NCI-H1092 (cell line): ENCODE results near the gene HHLA2.

Experiments
- DNase-seq: peaks from one replicate; lab custom pipeline; 2025; lab: John Stamatoyannopoulos, UW

The HHLA2 gene

DNA sequence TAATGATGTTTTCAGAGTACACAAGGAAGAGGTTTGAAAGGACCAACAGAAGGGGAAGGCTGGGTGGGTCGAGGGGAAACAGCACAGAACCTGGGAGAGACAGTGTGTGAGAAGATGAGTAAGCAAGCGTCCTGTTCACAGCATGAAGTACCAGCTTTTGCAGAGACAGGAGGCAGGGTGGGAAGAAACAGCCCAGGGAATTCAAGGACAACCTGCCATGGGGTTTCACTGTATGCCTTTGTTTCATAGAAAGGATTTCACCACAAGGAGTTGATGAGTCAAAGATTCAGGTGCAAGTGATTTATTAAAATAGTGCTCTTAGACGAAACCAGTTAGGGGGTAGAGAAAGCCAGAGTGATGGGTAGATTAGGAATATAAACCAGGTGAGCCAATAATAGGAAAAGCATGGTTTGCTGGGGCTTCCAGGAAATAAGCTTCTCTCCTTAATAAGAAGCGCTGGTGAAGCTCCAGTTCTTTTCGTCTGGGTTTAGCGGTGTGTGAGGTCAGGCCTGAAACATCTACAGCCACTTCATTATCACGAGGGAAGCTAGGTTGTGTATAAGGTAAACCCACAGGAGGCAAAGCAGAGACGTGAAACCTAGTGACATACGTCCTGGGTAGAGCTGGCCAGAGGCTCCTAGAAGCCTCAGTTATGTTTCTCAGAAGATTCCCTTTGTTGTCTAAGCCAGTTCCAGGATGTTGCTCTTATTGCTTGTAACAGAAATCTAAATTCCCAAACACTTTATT, 3.9 kb downstream of the HHLA2 start:
- no peak for DNase-seq

DNA sequence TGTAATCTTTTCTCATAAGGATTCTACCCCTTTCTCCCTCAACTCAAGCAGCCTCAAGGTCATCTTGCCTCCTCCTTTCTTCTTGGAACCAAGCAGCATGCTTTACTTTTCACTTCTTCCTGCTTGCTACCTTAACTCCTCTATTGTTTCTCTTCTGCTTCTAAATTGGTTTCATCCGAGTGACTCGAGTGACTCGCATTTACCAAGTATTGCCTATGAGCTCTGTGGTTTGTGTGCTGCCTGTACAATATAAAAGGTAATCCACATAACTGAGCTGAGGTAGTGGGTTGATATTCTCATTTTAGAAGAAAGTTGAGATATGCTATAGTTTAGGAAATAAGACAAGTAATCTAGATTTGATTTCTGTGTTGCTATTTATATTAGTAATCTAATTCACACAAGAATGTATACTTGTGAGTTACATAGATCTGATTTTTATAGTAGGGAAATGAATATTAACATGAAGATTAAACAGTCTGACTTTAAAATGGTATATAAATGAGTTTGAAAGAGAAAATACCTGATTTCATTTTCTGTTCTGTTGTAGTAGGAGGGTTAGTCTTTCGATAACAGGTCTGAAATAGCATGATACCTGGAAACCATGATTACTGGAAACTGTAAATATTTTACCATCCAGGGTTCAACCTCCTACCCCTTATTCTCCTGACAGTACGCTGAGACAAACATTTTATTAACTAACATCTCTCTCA, 5.5 kb downstream of the HHLA2 start:
- DNase-seq: no peak

DNA sequence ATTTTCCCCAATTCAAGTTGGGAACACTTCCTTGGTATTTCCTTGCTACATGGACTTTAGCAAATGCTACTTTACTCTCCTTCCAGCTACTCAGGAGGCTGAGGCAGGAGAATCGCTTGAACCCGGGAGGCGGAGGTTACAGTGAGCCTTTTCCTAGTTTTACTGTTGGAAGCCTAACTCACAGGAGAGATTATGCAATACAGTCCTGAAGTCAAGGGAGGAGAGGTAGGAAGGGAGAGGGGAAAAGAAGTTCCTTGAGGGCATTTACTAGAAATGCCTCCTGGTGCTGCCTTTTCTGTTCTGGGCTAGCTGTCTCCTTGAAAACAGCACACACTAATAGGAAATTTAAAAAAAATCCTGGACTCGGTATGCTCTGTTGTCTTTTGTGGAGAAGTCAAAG, 6.2 kb downstream of the HHLA2 start:
- no peak for DNase-seq

DNA sequence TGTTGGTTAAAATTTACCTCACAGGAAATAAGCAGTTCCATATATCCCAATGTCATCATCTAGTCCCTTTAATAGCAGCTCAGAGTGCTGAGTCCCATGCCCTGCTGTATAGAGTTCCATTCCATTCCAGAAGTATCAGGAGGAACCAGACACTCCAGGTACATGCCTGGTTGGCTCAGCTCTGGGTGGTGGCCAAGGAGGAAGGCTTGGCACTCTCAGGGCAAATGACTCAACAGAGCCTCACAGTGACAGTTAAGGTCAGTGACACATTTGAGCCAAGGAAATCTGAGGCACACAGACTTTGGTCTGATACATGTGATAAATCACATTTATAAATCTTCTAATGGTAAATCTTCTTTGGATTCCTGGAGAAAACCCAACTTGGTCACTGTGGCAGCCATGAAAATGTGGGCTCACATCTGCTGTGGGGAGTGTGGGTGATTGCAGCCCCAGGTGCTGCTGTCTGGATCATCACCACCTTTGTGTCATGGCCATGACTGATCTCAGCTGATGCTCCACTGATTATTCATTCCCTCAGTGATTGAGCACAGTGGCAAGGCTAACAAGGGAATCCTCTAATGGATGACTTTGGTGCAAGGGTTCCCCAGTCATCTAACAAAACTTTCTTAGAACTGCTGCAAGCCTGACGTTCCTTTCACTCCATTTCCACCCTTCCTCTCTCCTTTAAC, 9.3 kb downstream of the HHLA2 start:
- DNase-seq: no peak

DNA sequence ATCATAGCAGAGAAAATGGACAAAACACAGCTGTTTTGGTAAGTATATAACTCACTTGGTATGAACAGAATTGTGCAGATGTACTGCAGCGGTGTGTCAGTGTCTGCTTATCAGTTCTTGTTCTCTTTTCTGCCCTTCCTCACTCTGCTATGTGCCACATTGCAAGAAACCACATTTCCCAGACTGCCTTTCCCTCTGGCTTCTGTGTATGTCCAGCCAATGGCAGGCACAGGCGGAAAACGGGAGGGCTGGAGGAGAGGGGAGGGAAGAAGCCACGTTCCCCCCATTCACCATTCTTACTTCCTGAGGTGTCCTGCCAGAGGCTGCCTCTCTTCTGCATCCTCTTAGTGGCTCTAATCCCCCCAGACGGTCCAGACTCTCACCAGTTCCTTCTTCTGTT, 15.4 kb downstream of the HHLA2 start:
- no peak for DNase-seq

DNA sequence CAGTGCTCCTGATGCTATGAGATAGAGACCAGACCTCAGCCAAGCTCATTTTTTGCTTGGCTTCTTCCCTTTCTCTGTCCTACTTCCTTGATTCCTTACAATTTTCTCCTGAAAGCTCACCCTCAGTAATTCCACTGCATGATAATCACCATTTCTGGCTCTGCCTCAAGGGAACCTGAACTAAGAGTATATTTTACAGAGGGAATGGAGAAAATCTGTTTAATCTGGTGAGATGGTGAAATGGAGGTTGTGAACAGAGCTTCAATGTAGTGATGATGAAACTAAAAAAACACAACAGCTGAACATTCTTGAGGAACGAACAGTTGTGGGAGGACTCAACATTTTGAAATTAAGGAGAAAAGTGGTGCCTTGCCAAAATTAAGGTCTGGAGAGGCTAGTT, 16.3 kb downstream of the HHLA2 start:
- DNase-seq: no peak

DNA sequence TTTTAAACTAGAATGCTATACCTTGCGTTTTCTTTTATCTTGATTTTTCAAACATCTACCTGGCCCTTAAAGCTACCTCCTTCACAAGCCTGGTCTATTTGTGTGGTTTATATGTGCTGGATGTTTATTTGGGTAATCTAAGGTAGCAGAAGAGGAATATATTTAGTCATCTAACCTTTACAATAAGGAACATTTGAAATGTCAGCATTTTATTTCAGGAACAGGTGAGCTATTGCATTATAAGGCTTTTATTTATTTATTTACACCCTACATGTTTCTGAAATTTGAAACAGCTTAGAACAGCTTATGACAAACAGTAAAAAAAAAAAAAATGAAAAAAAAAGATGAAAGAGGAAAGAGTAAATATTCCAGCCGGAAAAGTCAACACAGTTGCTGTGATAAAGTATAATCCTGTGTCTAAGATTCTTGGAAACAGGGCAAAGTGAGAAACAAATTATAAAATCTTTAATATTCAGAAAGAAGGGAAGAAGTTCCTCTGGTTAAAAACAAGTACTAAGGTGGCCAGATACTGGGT, 19.5 kb downstream of the HHLA2 start:
- no peak for DNase-seq

DNA sequence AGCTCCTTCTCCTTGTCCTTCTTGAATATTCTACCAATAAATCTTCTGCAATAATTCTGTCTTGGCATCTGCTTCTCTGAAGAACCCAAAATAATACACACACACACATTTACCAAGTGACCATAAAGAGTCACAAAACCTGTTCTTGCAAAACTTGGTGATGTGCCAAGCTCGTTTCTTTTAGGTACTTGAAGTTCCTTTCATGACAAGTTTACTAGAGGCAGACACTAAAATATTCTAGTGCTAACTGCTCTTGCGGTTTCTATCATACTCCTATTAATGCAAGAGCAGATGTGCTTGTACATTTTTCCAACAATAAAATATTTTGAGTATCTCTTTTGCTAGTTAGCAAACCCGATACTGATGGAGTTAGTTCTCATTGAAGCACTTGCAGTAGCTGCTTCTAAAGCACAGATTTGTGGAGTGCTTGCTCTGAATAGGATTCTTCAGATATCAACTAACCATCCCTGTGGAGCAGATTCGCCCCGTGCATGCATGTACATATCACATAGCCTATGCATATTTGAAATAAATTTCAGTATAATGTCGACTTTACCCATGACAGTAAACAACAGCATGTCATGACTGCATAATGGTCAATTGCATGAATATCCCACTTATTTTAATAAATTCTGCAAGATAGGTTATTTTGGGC, 23.2 kb downstream of the HHLA2 start:
- DNase-seq: no peak

DNA sequence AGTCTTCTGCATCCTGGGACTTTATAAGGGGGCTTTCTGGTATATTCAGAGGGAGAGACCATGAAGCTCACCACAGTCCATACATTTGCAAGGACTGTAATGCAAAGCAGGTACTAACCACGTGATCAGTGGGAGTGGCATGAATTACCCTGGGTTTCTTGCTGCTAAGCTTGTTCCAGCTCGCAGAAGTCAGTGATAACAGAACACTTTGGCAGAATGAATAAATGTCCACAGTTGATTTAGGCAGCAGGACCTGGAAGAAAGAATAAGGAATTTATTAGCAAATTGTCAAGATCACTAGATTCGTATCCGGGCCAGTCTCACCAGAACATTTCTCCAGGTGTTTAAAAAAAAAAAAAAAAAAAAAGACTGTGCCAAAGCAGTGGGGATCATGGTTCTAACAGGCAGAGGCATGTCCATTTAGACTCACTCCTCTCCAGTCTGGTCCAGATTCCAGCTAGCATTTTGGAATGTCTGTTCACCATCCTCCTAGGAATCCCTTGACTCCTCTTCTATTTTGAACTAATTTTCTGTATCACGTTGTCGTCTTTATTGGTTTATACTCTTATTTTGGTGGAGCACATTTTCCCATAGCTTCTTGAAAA, 24.5 kb downstream of the HHLA2 start:
- no peak for DNase-seq

DNA sequence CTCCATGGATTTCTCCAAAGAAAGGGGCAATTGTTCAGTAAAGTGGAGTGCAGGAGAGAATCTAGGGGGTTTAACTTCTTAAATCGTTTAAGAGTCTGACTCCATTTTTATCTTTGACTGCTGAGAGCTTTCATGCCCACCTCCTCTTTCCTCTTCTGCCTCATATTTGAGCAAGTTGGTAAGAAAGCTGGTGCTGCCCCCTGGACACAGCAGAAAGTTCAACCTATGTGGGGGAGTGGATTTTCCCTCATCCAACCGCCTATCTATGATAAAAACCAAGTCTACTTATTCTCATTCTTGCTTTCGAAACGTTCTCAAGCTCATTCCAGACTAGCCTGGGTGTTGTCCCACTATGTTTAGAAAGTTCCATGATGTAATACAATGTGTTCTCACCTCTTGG, 26.0 kb downstream of the HHLA2 start:
- no peak for DNase-seq

DNA sequence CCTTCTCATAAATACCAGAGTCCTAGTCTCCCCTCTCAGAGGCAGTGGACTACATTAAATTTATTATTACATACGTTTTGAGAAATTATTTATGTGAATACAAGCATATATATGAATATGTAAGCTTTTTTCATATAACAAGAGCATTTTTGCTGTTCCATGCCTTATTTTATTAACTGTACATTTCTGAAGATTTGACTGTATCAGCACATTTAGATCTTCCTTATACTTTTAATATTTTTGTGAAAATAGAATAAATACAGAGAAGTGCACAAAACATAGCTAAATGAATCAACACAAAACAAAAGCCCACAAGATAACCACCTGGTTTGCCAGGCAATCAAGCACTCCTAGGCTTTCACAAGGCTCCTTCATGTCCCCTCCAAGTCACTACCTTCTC, 27.8 kb downstream of the HHLA2 start:
- no peak for DNase-seq

DNA sequence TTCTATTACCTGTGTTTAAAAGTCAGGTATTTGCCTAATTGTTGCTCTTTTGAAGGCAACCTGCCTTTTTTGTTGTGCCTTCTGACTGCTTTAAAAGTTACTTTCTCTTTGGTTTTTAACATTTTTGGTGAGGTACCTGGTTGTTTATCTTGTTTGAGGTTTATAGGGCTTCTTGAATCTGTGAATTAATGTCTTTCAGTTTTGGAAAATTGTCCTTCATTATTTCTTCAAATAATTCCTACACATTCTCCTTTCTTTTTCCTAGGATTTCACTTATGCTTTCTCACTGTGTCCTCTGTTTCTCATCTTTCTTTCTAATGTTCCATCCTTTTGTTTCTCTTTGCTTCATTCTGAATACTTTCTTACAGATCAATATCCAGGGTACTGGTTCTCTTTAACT, 30.8 kb downstream of the HHLA2 start:
- DNase-seq: no peak

DNA sequence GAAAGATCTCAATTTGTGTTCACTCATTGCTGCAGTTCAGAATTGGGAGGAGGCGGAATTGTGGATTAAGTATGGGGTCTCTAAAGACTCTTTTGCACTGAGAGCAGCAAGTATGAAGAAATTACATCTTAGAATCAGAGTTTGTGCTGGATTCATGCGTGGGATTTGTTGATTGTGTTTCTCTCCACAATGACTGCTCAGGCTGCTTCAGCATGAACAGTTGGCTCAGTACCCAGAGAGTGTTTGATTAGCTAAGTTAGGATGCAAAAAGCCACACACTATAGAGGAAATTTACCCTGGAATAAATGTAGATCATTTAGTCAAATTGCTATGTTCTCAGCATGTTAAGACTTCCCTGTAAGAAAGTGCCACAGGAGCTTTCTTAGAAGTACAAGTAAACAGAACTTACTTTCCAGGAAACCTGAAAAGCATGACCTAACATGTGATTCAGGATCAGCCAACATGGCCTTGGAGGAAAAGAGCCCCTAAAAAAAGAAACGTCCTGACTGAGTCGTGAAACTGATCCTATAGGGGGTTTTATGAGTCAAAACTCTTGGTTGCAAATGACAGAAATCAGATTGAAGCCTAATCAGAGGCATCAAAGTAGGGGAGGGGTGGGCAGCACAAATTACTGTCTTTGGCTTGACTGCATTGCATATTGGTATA, 32.6 kb downstream of the HHLA2 start:
- no peak for DNase-seq

DNA sequence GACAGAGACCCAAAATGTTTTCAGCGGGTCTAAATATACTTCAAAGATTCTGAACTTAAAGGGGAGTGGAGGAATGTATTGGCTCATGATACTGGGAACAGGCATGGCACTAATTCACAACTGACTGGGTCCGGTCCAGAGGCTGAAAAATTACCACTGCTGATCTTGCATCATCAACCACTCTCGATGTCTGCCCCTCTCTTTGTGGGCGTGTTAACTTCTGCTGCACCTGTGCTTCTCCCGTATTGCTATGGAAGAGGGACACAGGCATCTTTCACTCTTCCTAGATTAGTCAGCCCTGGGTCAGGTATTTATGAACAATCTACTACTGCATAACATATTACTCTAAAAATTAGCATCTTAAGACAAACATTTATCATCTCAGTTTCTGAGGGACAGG, 33.2 kb downstream of the HHLA2 start:
- no peak for DNase-seq

DNA sequence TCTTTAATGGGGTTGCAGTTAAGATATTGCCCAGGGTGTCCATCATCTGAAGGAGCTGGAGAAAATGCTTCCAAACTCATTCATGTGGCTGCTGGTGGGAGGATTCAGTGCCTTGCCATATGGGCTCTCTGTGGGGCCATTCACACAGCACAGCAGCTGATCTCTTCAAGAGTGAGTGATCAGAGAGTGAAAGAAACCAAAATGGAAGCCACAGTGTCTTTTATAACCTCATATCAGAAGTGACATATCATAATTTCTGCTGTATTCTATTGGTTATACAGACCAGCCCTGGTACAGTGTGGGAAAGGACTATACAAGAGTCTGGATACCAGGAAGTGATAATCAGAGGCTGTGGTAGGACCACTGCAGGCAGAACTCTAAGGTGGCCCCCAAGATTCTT, 33.6 kb downstream of the HHLA2 start:
- no peak for DNase-seq

DNA sequence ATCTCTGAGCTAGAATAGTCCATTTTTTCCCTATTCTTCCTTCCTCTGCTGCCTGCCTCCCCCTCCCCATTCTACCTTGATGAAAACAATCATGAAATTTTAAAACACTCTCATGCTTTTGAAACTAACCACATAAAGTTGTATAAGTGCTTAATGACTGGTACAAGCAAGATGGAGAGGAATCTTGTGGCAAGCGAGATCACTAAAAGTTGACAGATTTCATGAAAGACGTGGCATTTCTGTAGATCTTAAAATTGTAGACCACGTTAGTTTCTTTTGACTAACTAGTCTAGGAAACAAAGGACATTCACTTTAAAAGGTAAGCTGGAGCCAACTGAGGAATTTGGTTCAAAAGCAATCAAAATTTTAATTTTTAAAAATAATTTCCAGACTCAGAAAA, 35.4 kb downstream of the HHLA2 start:
- no peak for DNase-seq

DNA sequence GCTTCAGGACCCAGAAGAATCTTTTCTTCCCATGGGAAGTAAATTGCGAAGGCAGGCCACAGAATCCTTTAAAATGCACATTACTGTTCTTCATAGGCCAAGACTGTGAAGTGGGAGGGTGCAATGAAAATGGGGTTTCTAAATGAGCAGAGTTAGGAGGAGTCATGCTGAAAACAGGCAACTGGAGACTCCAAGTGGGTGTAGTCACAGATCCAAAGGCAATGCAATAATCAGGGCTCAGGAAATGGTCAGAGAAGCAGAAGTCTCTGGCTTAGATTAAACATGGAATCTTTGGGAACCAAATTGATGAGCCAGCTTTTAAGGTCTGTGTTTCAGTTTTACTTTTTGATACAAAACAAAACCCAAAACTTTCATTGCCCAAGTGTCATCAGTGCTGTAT, 37.6 kb downstream of the HHLA2 start:
- DNase-seq: no peak

DNA sequence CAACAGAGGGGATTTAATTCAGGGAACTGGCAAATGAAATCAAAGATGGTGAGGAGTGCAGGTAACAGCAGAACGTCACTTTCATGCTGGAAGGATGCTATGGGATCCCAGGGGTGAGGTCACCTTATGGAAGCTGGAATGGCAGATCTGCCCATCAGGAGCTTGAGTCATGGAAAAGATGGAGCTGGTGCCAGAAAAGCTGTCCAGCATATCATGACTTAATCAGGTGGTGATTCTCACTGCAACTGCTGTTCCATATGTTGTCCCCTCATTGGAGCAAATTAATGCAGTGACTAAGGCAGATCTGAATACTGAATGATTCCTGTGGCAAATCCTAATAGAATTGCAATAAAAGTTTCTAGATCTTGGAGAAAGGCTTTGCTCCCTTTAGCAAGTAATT, 38.4 kb downstream of the HHLA2 start:
- no peak for DNase-seq

DNA sequence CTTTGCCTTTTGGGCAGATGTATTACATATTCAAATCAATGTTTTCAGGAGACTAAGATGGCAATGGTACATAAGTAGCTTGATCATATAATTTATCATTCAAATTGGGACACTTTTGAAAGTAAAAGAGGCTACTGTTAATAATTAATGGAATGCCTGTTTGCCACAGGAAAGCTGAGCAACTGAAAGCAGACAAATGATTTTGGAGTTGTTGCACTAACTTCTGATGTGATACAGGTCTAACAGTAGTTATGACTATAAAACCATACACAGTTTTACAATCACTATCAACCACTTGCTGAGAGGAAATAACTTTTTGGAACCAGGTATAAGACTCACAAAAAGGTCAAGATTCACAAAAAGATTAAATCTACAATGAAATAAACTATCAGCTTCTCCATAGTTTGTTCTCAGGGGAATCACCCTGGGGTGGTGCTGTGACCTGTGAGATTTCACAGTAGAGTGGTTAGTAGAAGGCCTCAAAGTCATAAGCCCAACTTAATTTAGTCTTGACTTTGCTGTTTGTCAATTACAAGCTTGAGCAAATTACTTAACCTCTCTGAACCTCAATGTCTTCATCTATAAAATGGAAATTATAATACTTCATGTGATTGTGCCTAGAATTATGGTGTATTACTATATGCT, 42.7 kb downstream of the HHLA2 start:
- DNase-seq: no peak

DNA sequence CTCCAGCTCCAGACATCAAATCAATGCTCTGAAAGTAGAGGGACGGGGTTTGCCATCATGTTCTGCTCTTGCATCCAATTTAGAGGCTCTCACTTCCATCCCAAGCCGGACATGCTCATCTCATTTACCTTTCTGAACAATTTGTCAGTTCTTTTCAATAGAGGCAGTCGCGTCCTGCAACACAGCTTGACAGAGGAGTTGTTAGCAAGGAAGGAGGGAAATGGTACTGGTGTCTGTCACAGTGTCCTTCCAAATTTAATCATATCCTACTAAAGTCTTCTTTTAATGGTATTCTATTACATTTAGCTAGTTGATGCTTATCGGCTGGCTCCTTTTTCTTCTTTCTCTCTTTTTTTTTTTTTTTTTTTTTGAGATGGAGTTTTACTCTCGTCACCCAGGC, 45.6 kb downstream of the HHLA2 start:
- no peak for DNase-seq
